DOHH2 (cell line): Measurements from ENCODE around the gene PDRG1.

Experiments
- H3F3A ChIP-seq: fragments of 200-600 bp; sonication (generic), shearing (Covaris generic); 2 replicates; pipeline ENCODE4 v1.6.0; 2016; ENCODE audit warnings: antibody characterized with exemption, mild to moderate bottlenecking; ENCODE audit not compliant: control insufficient read depth, insufficient read depth
- H3K27ac ChIP-seq: fragments of 200-600 bp; sonication (generic); 2 replicates; pipeline ENCODE4 v1.5.1; 2014; ENCODE audit warnings: low read depth, mild to moderate bottlenecking, low read length, moderate library complexity
- H3K27me3 ChIP-seq: fragments of 200-600 bp; sonication (generic); 2 replicates; pipeline ENCODE4 v1.6.1; 2014; ENCODE audit warnings: mild to moderate bottlenecking, low read length, mixed read lengths; ENCODE audit not compliant: control insufficient read depth
- H3K36me3 ChIP-seq: fragments of 200-600 bp; sonication (generic); 2 replicates; pipeline ENCODE4 v1.6.1; 2014; ENCODE audit warnings: mild to moderate bottlenecking, low read length, moderate library complexity, mixed read lengths; ENCODE audit not compliant: control insufficient read depth
- H3K4me1 ChIP-seq: fragments of 200-600 bp; sonication (generic); 2 replicates; pipeline ENCODE4 v1.6.1; 2014; ENCODE audit warnings: mild to moderate bottlenecking, low read length, mixed read lengths; ENCODE audit not compliant: control insufficient read depth
- H3K4me2 ChIP-seq: fragments of 200-600 bp; sonication (generic); 2 replicates; pipeline ENCODE4 v1.6.0; 2014; ENCODE audit warnings: mild to moderate bottlenecking, low read length, moderate library complexity
- H3K4me3 ChIP-seq: fragments of 200-600 bp; sonication (generic); 2 replicates; pipeline ENCODE4 v1.5.1; 2014; ENCODE audit warnings: mild to moderate bottlenecking, low read length, mixed read lengths
- H3K79me2 ChIP-seq: fragments of 200-600 bp; sonication (generic); 2 replicates; pipeline ENCODE4 v1.6.1; 2014; ENCODE audit warnings: mild to moderate bottlenecking, low read length, mixed read lengths; ENCODE audit not compliant: control insufficient read depth
- H3K9me2 ChIP-seq: fragments of 200-600 bp; sonication (generic); replicated peaks from 2 replicates; pipeline ENCODE4 v1.6.1; 2014; ENCODE audit warnings: mild to moderate bottlenecking, low read length, mixed read lengths; ENCODE audit not compliant: control insufficient read depth
- H3K9me3 ChIP-seq: fragments of 200-600 bp; sonication (generic); 2 replicates; pipeline ENCODE4 v1.6.1; 2014; ENCODE audit warnings: antibody characterized with exemption, low read length, mixed read lengths; ENCODE audit not compliant: control insufficient read depth, insufficient read depth
- H4K20me1 ChIP-seq: fragments of 200-600 bp; sonication (generic); 2 replicates; pipeline ENCODE4 v1.6.0; 2014; ENCODE audit warnings: low read depth, mild to moderate bottlenecking, antibody characterized with exemption, low read length, moderate library complexity; ENCODE audit not compliant: control insufficient read depth, insufficient read depth
- EZH2phosphoT487 ChIP-seq: fragments of 200-600 bp; sonication (generic); IDR thresholded peaks from 2 replicates; pipeline ENCODE4 v1.6.1; 2017; ENCODE audit warnings: borderline replicate concordance, mild to moderate bottlenecking, antibody characterized with exemption, low read length, moderate library complexity, mixed read lengths
- TF ChIP-seq, protein P1 (sequence below): fragments of 200-600 bp; sonication (generic); IDR thresholded peaks from one replicate; pipeline ENCODE4 v1.5.1; 2014; ENCODE audit warnings: antibody characterized with exemption, mild to moderate bottlenecking, low read depth, low read length; ENCODE audit not compliant: poor library complexity, severe bottlenecking

The PDRG1 gene

DNA sequence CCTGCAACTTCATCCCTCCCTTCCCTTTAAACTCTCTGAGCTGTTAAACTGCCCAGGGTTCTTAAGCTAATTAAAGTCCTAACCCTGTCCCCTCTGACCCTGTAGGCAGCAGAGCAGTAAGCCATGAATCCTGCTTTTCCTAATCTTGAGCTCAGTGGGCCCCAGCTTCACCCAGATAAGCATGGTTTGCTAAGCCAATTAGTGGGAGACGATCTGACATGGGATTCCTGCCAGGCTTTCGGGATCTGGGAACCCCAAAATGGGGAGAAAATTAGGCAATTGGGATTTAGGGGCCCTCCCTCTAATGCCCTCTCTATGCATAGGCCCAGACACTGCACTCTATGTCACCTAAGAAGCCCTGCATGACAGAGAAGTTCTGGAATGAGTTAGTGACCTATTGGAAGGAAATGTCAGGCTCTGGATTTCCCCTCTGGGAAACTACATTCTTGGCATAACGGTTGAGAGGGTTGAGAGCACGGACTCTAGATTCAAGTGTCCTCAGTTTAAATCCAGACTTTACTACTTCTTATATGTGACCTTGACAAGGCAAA lies 20.7 kb upstream of the PDRG1 start:
- Histone ChIP-seq H3K4me1 (no peaks in the 10 kb centered on the region), H3K4me3 (no peak overlapping the region), H3K27me3 (peaks cover 39% of the 10 kb centered on the region), H4K20me1 (no peaks in the 10 kb centered on the region), H3K27ac (no peak overlapping the region), H3F3A (no peaks in the 10 kb centered on the region), H3K9me3 (no peaks in the 10 kb centered on the region), H3K9me2 (no peaks in the 10 kb centered on the region), H3K4me2 (no peak overlapping the region), H3K79me2 (no peaks in the 10 kb centered on the region), H3K36me3 (no peaks in the 10 kb centered on the region)
- TF ChIP-seq EZH2phosphoT487 = no peak
- TF ChIP-seq, protein P1, sequence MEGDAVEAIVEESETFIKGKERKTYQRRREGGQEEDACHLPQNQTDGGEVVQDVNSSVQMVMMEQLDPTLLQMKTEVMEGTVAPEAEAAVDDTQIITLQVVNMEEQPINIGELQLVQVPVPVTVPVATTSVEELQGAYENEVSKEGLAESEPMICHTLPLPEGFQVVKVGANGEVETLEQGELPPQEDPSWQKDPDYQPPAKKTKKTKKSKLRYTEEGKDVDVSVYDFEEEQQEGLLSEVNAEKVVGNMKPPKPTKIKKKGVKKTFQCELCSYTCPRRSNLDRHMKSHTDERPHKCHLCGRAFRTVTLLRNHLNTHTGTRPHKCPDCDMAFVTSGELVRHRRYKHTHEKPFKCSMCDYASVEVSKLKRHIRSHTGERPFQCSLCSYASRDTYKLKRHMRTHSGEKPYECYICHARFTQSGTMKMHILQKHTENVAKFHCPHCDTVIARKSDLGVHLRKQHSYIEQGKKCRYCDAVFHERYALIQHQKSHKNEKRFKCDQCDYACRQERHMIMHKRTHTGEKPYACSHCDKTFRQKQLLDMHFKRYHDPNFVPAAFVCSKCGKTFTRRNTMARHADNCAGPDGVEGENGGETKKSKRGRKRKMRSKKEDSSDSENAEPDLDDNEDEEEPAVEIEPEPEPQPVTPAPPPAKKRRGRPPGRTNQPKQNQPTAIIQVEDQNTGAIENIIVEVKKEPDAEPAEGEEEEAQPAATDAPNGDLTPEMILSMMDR = no peak

DNA sequence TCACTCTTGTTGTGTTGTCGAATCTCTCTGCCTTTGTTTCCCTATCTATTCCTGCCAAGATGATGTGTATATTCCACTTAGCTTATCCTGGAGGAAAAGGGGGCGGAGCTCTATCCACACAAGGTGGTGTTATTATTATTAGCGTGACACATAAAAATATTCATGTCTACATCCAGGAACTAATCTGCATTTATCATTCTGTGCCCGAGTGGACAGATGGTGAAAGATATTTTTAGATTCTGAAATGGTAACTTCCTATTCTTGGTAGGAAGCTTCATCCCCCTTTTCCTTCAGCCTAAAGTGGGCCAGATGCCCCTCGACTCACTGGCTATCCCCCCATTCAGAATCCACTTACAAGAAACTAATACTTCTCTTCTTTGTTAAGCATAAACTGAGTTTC lies 18.1 kb upstream of the PDRG1 start:
- Histone ChIP-seq H4K20me1 (no peaks in the 10 kb centered on the region), H3K27ac (no peak overlapping the region), H3F3A (no peaks in the 10 kb centered on the region), H3K9me2 (no peaks in the 10 kb centered on the region), H3K4me1 (peaks cover 3% of the 10 kb centered on the region; the same call in 1 of the 2 replicates), H3K4me2 (no peak overlapping the region), H3K4me3 (no peak overlapping the region), H3K27me3 (peaks cover 46% of the 10 kb centered on the region), H3K36me3 (no peaks in the 10 kb centered on the region), H3K9me3 (no peaks in the 10 kb centered on the region), H3K79me2 (no peaks in the 10 kb centered on the region)
- TF ChIP-seq EZH2phosphoT487 = no peak
- TF ChIP-seq, protein P1 = no peak

GRCh38 chr20:31968291-31969126 lies 16.7 kb upstream of the PDRG1 start:
- H3K27ac ChIP-seq = no peak overlapping the region
- peak overlapping the region; percentile 56 for H3K4me3 ChIP-seq
- no peaks in the 10 kb centered on the region for H3K9me3 ChIP-seq
- H3K27me3 ChIP-seq = peaks cover 53% of the 10 kb centered on the region
- peak overlapping the region; percentile 51; the same call in 1 of the 2 replicates for H3K4me2 ChIP-seq
- no peaks in the 10 kb centered on the region for H3K9me2 ChIP-seq
- no peaks in the 10 kb centered on the region for H3K36me3 ChIP-seq
- H3K4me1 ChIP-seq = peaks cover 3% of the 10 kb centered on the region; the same call in 1 of the 2 replicates
- H3K79me2 ChIP-seq = no peaks in the 10 kb centered on the region
- H3F3A ChIP-seq = no peaks in the 10 kb centered on the region
- TF ChIP-seq, protein P1 = no peak
- TF ChIP-seq EZH2phosphoT487 = no peak
- no peaks in the 10 kb centered on the region for H4K20me1 ChIP-seq
